ENCODE results near the gene IARS1.
A peak's percentile ranks its signal among the peaks of the same experiment; 100 is the strongest.

The IARS1 gene

DNA sequence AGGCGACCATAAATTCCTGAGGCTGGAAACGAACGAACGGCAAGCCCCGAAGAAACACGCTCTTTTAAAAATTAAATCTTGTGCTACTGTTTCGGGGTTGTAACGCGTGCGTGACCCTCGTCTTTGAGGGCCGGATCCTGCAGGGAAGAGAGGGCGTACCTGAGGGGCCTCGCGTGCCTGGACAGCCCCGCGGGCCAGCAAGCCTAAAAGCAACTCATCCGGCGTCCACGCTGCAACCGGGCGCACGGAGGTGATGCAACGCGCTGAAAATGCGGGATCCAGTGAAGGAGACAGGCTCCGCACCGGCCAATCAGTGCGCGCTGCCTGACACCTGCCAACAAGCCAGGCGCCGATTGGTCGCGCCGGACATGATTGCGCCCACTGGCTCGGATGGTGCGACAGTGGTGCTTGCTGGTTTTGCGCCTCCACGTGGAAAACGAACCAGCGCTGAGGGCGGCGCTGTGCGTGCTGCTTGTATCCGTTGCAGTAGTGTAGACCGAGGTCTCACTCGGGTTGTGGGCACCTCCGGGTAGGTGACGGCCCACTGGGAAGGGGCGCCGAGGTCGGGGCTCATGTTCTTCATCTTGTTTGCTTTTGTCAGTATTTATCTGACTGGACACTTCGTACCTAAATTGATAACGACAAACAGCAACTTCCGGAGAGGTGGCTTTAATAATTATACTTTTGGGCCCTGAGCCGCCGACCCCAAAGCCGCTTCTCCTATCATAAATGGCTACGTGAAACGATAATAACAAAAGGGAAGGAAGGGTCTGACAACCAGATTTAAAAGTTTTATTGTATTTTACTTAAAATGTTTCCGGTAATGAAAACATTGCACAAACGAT, at the start of gene IARS1:
Gene IARS1 (minus strand): TSS at position 246 of the 845 bp plus-strand sequence. CDS start 4,278 bp downstream, outside the sequence.
- H3K27ac ChIP-seq = peak within 1 kb of the TSS; percentile 82
- no peak for TF ChIP-seq ZFX (IDR thresholded peaks at IDR 0.05; ENCODE audit: borderline replicate concordance)
- TF ChIP-seq, protein P1, sequence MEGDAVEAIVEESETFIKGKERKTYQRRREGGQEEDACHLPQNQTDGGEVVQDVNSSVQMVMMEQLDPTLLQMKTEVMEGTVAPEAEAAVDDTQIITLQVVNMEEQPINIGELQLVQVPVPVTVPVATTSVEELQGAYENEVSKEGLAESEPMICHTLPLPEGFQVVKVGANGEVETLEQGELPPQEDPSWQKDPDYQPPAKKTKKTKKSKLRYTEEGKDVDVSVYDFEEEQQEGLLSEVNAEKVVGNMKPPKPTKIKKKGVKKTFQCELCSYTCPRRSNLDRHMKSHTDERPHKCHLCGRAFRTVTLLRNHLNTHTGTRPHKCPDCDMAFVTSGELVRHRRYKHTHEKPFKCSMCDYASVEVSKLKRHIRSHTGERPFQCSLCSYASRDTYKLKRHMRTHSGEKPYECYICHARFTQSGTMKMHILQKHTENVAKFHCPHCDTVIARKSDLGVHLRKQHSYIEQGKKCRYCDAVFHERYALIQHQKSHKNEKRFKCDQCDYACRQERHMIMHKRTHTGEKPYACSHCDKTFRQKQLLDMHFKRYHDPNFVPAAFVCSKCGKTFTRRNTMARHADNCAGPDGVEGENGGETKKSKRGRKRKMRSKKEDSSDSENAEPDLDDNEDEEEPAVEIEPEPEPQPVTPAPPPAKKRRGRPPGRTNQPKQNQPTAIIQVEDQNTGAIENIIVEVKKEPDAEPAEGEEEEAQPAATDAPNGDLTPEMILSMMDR (IDR thresholded peaks at IDR 0.05) = peak; percentile 59

DNA sequence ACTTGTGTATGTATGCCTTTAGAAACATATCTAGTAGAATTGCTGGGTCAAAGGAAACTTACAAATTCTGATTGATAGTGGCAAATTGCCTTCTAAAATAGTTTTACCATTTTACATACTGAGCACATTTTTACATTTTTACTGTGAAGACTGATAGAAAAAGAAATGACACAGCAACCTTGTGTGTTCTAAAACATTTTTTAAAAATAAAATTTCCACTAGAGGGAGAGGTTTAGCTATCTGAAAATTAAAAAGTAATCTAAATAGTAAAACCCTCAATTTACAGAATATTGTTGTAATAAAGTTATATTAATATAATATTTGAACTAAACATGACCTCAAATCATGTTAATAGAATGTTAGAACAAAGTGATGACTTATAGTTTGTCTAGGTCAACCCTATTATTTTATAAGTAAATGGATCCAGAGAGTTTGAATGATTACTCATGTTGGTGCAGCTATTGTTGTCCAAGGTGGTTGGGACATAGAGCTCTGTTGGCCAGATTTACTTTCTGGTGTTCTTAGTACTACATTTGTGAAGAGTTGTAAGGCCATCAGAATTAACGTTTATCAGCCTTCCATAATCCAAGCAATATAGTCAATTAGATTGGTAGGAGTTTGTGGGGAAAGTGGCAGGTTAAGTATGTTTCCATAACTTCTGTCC, 49.5 kb upstream of the IARS1 start:
- TF ChIP-seq ZFX (IDR thresholded peaks at IDR 0.05; ENCODE audit: borderline replicate concordance) = no peak
- TF ChIP-seq, protein P1 (IDR thresholded peaks at IDR 0.05) = no peak
- H3K27ac ChIP-seq = no peak overlapping the region

DNA sequence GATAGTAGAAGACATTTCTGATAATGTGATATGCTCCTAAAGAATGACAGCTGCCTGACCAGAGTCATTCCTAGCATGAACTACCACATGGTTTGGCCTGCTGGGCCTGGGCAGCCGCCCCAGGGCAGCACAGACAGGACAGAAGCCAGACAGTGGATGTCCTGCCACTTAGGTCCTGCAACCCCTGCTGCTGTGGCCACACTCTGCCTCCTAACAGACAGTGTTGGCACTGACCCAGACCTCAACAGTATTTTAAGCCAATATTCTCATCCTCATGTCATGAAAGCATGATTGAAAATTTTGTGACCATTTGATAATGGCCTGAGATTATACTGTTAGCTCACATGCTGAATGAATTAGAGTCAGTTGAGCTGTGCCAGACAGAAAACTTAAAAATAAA, 48.1 kb upstream of the IARS1 start:
- no peak overlapping the region for H3K27ac ChIP-seq
- no peak for TF ChIP-seq ZFX (IDR thresholded peaks at IDR 0.05; ENCODE audit: borderline replicate concordance)

DNA sequence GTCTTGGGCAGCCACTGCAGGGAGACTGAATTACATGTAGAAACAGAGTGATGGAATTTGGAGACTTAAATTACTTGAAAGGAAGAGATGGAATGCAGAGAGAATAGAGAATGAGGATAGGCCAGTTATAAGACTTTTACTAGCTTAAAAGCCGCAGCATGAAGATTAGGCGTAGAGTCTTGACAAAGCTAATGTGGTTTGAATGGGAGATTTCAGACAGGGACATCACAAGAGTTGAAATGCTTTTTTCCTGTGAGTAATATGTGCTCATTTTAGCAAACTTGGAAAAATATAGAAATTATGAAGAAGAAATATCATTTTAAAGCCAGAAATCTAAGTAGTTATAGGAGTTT, 39.8 kb upstream of the IARS1 start:
- TF ChIP-seq ZFX (IDR thresholded peaks at IDR 0.05; ENCODE audit: borderline replicate concordance) = no peak
- TF ChIP-seq, protein P1 (IDR thresholded peaks at IDR 0.05) = no peak
- H3K27ac ChIP-seq = no peak overlapping the region

DNA sequence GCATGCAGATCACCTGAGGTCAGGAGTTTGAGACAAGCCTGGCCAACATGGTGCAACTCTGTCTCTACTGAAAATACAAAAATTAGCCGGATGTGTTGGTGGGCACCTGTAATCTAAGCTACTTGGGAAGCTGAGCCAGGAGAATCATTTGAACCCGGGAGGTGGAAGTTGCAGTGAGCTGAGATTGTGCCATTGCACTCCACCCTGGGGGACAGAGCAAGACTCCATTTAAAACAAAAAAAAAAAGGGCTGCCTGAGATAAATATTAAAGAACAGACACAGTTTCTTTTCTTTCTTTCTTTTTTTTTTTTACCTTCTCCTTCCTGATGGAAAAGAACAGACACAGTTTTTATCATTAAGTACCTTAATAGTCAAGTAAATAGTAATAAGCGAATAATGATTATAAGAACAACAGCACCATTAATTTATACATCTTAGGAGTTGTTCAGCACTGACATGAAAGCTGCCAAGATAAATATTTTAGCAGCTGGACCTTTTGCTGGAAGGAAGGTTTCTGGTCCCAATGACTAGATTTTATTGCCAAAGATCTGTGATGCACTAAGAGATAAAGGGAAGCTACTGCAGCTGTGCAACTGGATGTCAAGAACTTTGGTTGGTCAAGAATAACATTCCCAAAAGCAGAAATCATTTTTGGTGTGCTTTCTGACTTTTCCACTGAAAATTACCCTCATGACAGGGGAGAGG, 39.2 kb upstream of the IARS1 start:
- no peak for TF ChIP-seq ZFX (IDR thresholded peaks at IDR 0.05; ENCODE audit: borderline replicate concordance)
- TF ChIP-seq, protein P1 (IDR thresholded peaks at IDR 0.05) = no peak
- no peak overlapping the region for H3K27ac ChIP-seq

DNA sequence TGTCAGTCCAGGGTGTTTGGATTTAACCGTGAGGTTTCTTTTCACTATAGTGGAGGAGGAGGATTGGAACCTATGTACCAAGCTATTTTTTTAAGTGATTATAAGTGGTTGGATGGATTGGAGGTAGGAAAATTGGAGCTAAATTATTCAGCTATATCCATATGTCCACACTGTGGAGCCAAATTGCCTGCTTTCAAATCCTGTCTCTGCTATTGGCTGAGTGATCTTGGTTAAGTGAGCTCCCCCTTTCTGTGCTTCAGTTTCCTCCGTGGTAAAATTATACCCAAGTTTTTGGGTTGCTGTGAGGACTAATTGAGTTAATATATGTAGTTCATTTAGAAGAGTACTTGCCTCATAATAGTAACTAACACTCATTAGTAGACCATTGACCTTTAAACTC, 34.7 kb upstream of the IARS1 start:
- no peak for TF ChIP-seq ZFX (IDR thresholded peaks at IDR 0.05; ENCODE audit: borderline replicate concordance)
- TF ChIP-seq, protein P1 (IDR thresholded peaks at IDR 0.05) = no peak
- H3K27ac ChIP-seq = no peak overlapping the region

DNA sequence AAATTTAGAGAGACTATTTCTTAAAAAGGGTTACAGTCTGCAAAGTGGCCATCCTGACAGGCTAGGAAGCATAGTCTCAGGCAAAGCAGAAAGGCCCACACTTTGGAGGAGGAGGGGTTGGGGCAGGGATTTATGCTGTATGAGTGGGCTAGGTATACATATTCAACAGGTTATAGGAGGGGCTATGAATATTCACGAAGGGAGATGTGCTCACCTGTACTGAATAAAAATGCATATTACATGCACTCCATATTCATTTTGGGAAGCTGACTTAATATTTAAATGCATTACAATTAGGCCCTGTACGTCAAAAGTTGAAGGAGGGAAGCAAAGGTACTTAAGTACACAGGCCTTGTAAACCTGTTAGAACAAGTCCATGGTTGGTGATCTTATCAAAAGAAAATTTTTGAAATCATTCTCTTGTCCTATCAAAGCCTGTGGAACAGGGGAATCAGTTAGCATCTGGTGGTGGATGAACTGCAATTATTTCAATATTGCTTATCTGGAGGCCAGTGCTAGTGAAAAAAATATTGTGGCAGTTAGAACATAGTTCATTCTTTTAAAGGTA, 33.9 kb upstream of the IARS1 start:
- no peak overlapping the region for H3K27ac ChIP-seq
- TF ChIP-seq, protein P1 (IDR thresholded peaks at IDR 0.05) = no peak
- TF ChIP-seq ZFX (IDR thresholded peaks at IDR 0.05; ENCODE audit: borderline replicate concordance) = no peak

All from 22Rv1 (cell line).